ENCODE measurements around the gene PLXND1.

DNA sequence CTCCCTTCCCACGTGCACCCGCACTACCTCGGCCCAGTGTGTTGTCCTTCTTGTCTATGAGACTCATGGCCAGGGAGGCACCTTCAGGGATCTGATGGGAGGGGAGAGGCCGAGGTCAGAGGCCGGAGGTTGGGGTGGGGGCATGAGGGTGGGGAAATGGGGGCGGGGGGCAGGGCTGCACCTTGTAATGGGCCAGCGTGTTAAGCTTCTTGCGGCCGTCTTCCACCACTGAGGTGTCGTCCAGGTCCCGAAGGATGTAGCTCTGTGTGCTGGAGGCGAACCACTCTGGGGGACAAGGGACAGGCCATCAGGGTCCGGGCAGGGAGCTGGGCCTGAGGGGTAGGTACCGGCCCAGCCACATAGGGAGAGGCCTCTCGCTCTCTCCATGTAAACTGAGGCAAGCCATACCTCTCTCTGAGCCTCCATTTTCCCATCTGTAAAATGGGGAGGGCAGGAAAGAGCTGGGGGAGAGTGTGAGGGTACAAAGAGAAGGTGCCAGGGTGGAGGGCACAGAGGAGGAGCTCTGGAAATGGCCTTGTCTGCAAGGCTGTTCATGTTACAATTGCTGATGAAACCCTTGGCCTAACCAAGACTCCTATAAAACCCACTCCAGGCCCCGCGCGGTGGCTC lies 44.7 kb downstream of the PLXND1 start:
- TF ChIP-seq, protein P1, sequence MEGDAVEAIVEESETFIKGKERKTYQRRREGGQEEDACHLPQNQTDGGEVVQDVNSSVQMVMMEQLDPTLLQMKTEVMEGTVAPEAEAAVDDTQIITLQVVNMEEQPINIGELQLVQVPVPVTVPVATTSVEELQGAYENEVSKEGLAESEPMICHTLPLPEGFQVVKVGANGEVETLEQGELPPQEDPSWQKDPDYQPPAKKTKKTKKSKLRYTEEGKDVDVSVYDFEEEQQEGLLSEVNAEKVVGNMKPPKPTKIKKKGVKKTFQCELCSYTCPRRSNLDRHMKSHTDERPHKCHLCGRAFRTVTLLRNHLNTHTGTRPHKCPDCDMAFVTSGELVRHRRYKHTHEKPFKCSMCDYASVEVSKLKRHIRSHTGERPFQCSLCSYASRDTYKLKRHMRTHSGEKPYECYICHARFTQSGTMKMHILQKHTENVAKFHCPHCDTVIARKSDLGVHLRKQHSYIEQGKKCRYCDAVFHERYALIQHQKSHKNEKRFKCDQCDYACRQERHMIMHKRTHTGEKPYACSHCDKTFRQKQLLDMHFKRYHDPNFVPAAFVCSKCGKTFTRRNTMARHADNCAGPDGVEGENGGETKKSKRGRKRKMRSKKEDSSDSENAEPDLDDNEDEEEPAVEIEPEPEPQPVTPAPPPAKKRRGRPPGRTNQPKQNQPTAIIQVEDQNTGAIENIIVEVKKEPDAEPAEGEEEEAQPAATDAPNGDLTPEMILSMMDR (IDR thresholded peaks at IDR 0.05), result no peak
- no peak for TF ChIP-seq EP300 (IDR thresholded peaks at IDR 0.05)
- no peak for TF ChIP-seq POLR2A (IDR thresholded peaks at IDR 0.05)
